MM.1S (cell line): ENCODE results near the gene CCBE1.

Source experiments
- EZH2 ChIP-seq: fragments of 300-600 bp; sonication (generic); optimal IDR thresholded peaks from 2 replicates; pipeline ENCODE3; 2017; ENCODE audit warnings: low read depth, mild to moderate bottlenecking, antibody characterized with exemption, low read length, mixed read lengths
- EZH2phosphoT487 ChIP-seq: fragments of 300-600 bp; sonication (generic); IDR thresholded peaks from 2 replicates; pipeline ENCODE4 v1.6.1; 2018; ENCODE audit warnings: antibody characterized with exemption, low read length
- TF ChIP-seq, protein P1 (sequence below): fragments of 300-600 bp; sonication (generic); IDR thresholded peaks from 2 replicates; pipeline ENCODE4 v1.5.1; 2016; ENCODE audit warnings: antibody characterized with exemption, low read length, mixed read lengths

DNA sequence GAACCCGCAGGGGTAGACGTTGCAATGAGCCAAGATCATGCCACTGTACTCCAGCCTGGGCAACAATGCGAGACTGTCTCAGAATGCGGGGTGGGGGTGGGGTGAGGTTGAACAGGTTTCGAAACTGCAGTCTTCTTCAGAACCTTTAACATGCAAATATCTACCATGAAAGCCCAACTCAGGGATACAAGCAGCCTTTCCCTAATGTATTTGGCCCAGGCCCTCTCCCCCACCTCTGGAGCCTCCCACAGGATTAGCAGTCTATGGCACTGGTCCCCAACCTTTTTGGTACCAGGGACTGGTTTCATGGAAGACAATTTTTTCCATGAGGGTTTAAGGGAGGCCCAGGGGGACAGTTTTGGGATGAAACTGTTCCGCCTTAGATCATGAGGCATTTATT lies 53.5 kb downstream of the CCBE1 start:
- TF ChIP-seq, protein P1, sequence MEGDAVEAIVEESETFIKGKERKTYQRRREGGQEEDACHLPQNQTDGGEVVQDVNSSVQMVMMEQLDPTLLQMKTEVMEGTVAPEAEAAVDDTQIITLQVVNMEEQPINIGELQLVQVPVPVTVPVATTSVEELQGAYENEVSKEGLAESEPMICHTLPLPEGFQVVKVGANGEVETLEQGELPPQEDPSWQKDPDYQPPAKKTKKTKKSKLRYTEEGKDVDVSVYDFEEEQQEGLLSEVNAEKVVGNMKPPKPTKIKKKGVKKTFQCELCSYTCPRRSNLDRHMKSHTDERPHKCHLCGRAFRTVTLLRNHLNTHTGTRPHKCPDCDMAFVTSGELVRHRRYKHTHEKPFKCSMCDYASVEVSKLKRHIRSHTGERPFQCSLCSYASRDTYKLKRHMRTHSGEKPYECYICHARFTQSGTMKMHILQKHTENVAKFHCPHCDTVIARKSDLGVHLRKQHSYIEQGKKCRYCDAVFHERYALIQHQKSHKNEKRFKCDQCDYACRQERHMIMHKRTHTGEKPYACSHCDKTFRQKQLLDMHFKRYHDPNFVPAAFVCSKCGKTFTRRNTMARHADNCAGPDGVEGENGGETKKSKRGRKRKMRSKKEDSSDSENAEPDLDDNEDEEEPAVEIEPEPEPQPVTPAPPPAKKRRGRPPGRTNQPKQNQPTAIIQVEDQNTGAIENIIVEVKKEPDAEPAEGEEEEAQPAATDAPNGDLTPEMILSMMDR, result no peak
- no peak for TF ChIP-seq EZH2
- TF ChIP-seq EZH2phosphoT487, result no peak
